Left lung (tissue), 10 donors: ENCODE measurements around the gene TTL. TPM values are rescaled to one million over a fixed set of nuclear protein-coding genes. Genes with fewer than 3 reads are reported as not detected.
"Not testable (repeated sequence)": the region's sequence is repeated elsewhere in the genome, so short reads cannot be mapped to it uniquely, and the experiment has no call there.

Experiments used
- ATAC-seq: fragments of 200-7000 bp; cut with Tn5 transposase; one replicate; pipeline ENCODE4 v1.9.1; 2020; ENCODE audit warnings: moderate library complexity
- DNase-seq, 4 donors: peaks; one replicate each; pipeline ENCODE4 v3.0.0-alpha.2; 2013 to 2020
- H3K27ac ChIP-seq, 2 donors: fragments of 200-600 bp; sonication (generic) in 1 of 2; one replicate each; pipeline versions ENCODE4 v1.5.0 to v1.8.0; 2020 to 2021
- H3K27me3 ChIP-seq, 2 donors: fragments of 200-600 bp; sonication (generic) in 1 of 2; one replicate each; pipeline versions ENCODE4 v1.5.0 to v1.8.0; 2020 to 2021
- H3K36me3 ChIP-seq, 2 donors: fragments of 200-600 bp; sonication (generic) in 1 of 2; one replicate each; pipeline versions ENCODE4 v1.5.0 to v1.8.0; 2020 to 2021
- H3K4me1 ChIP-seq, 2 donors: fragments of 200-600 bp; one replicate each; pipeline ENCODE4 v1.8.0; 2021
- H3K4me3 ChIP-seq, 2 donors: fragments of 200-600 bp; sonication (generic) in 1 of 2; one replicate each; pipeline versions ENCODE4 v1.5.0 to v1.8.0; 2020 to 2021; ENCODE audit warnings: mild to moderate bottlenecking in 1 of 2
- H3K9me3 ChIP-seq, 2 donors: fragments of 200-600 bp; sonication (generic) in 1 of 2; one replicate each; pipeline versions ENCODE4 v1.5.0 to v1.8.0; 2020 to 2021
- CTCF ChIP-seq, 2 donors: fragments of 200-600 bp; sonication (generic) in 1 of 2; IDR thresholded peaks; one replicate each; pipeline versions ENCODE4 v1.5.0 to v1.8.0; 2021; ENCODE audit warnings: antibody characterized with exemption in 2 of 2
- intact Hi-C, 2 donors: fragments of 100-400 bp; cut with DNase I; formaldehyde crosslinking; loops; one replicate each; pipeline versions ENCODE4 v1.11.2 to v1.14.2; 2022
- polyA plus RNA-seq, 6 donors: library from polyadenylated mRNA; unstranded; fragments of 120-200 nt; gene quantifications; one replicate each; pipeline ENCODE4 v1.2.1, GENCODE V29; 2013; ENCODE audit not compliant: insufficient read length in 6 of 6
- total RNA-seq, 2 donors: library from RNA; stranded (reverse); fragmentation: NEBNext Ultra II Directional; extraction: Animal tissue kit (Norgen Biotek cat#: 25700); gene quantifications; one replicate each; pipeline ENCODE4 v1.2.1, GENCODE V29; 2021
- donor health status: DM: no; HTN: yes; CAD: no.
- donor health status: DM: no; HTN: no; CAD: no.

The TTL gene
- total and polyA plus RNA-seq, 8 donors: 40.1 to 62.3 (median 52.7) TPM

- H3K9me3 ChIP-seq: no peaks in the 10 kb centered on the region
- H3K27me3 ChIP-seq: no peaks in the 10 kb centered on the region
- ATAC-seq (no peak), DNase-seq (no peak)
- TF ChIP-seq CTCF (IDR thresholded peaks at IDR 0.05): no peak
- H3K4me3 ChIP-seq: no peak overlapping the region
- peaks cover 0 to 53% of the 10 kb centered on the region in 2 donors for H3K36me3 ChIP-seq
- intact Hi-C loops: no loop called here
- H3K27ac ChIP-seq: no peak overlapping the region
- no peaks in the 10 kb centered on the region for H3K4me1 ChIP-seq
Measured at GRCh38 chr2:112528541-112528940, 46.6 kb downstream of the TTL start.

GRCh38 chr2:112529757-112530156 is 47.8 kb downstream of the TTL start:
- ATAC-seq (no peak), DNase-seq (no peak)
- peaks cover 0 to 49% of the 10 kb centered on the region in 2 donors for H3K36me3 ChIP-seq
- no peaks in the 10 kb centered on the region for H3K27me3 ChIP-seq
- no peaks in the 10 kb centered on the region for H3K4me1 ChIP-seq
- H3K9me3 ChIP-seq: no peaks in the 10 kb centered on the region
- no peak overlapping the region for H3K4me3 ChIP-seq
- peak overlapping the region in 1 of 2 donors; percentile 41 for H3K27ac ChIP-seq
- no peak for TF ChIP-seq CTCF (IDR thresholded peaks at IDR 0.05)
- intact Hi-C loops: no loop called here

- no peak for TF ChIP-seq CTCF (IDR thresholded peaks at IDR 0.05)
- Histone ChIP-seq H3K27me3 (no peaks in the 10 kb centered on the region), H3K36me3 (peaks cover 0 to 49% of the 10 kb centered on the region in 2 donors), H3K9me3 (no peaks in the 10 kb centered on the region), H3K4me1 (no peaks in the 10 kb centered on the region), H3K4me3 (no peak overlapping the region), H3K27ac (no peak overlapping the region)
- ATAC-seq (no peak), DNase-seq (no peak)
- intact Hi-C loops: no loop called here
Measured at GRCh38 chr2:112530728-112531127, 48.8 kb downstream of the TTL start.

GRCh38 chr2:112534826-112535225 is 52.9 kb downstream of the TTL start:
- Histone ChIP-seq H3K9me3 (no peaks in the 10 kb centered on the region), H3K27ac (no peak overlapping the region), H3K4me1 (no peaks in the 10 kb centered on the region), H3K4me3 (no peak overlapping the region), H3K36me3 (peaks cover 0 to 30% of the 10 kb centered on the region in 2 donors), H3K27me3 (no peaks in the 10 kb centered on the region)
- no peak for TF ChIP-seq CTCF (IDR thresholded peaks at IDR 0.05)
- intact Hi-C loops: no loop called here
- ATAC-seq (no peak), DNase-seq (no peak)

GRCh38 chr2:112536665-112537064 is 54.7 kb downstream of the TTL start:
- ATAC-seq, intact Hi-C loops, H3K4me1 ChIP-seq, H3K4me3 ChIP-seq, DNase-seq, H3K9me3 ChIP-seq, H3K27ac ChIP-seq, H3K27me3 ChIP-seq: not testable (repeated sequence)
- peaks cover 0 to 16% of the 10 kb centered on the region in 2 donors for H3K36me3 ChIP-seq

GRCh38 chr2:112539306-112539705 is 57.4 kb downstream of the TTL start:
- ATAC-seq (no peak), DNase-seq (no peak)
- H3K4me3 ChIP-seq: no peak overlapping the region
- H3K9me3 ChIP-seq: no peaks in the 10 kb centered on the region
- no peak overlapping the region for H3K27ac ChIP-seq
- TF ChIP-seq CTCF (IDR thresholded peaks at IDR 0.05): no peak
- H3K4me1 ChIP-seq: peaks cover 9 to 23% of the 10 kb centered on the region in 2 donors
- no peaks in the 10 kb centered on the region for H3K27me3 ChIP-seq
- intact Hi-C loops: no loop called here
- no peaks in the 10 kb centered on the region for H3K36me3 ChIP-seq
